ENCODE results near the gene OBSCN. TPM values are rescaled to one million over a fixed set of nuclear protein-coding genes. Genes with fewer than 3 reads are reported as not detected.

The OBSCN gene
- total RNA-seq, 1 donor from 2014 or later: 316 TPM

GRCh38 chr1:228352677-228353481 is 145.0 kb downstream of the OBSCN start:
- intact Hi-C loops (cut with DNase I): no loop called here
- ATAC-seq (ENCODE audit: poor library complexity): no peak
- DNase-seq: peak; percentile 32

- DNase-seq (peak; percentile 30), ATAC-seq (ENCODE audit: poor library complexity) (no peak)
- intact Hi-C loops (cut with DNase I): no loop called here
Observed at GRCh38 chr1:228353601-228354371, 145.9 kb downstream of the OBSCN start.

- ATAC-seq (ENCODE audit: poor library complexity) (no peak), DNase-seq (peak; percentile 27)
- intact Hi-C loops (cut with DNase I): no loop called here
Observed at GRCh38 chr1:228354390-228355320, 146.8 kb downstream of the OBSCN start.

- intact Hi-C loops (cut with DNase I): no loop called here
- DNase-seq (no peak), ATAC-seq (ENCODE audit: poor library complexity) (no peak)
Observed at GRCh38 chr1:228356897-228357680, 149.2 kb downstream of the OBSCN start.

- DNase-seq (peak; percentile 25), ATAC-seq (ENCODE audit: poor library complexity) (no peak)
- intact Hi-C loops (cut with DNase I): no loop called here
Observed at GRCh38 chr1:228358039-228358763, 150.4 kb downstream of the OBSCN start.

- intact Hi-C loops (cut with DNase I): no loop called here
- ATAC-seq (ENCODE audit: poor library complexity) (peak; percentile 18), DNase-seq (peak; percentile 59)
Observed at GRCh38 chr1:228358764-228359612, 151.1 kb downstream of the OBSCN start.

GRCh38 chr1:228359613-228360532 is 152.0 kb downstream of the OBSCN start:
- intact Hi-C loops (cut with DNase I): no loop called here
- DNase-seq (peak; percentile 46), ATAC-seq (ENCODE audit: poor library complexity) (peak; percentile 3)

GRCh38 chr1:228360533-228361313 is 152.9 kb downstream of the OBSCN start:
- DNase-seq: peak; percentile 52
- intact Hi-C loops (cut with DNase I): no loop called here
- ATAC-seq (ENCODE audit: poor library complexity): peak; percentile 18

- ATAC-seq (ENCODE audit: poor library complexity) (peak; percentile 4), DNase-seq (peak; percentile 47)
- intact Hi-C loops (cut with DNase I): no loop called here
Observed at GRCh38 chr1:228361314-228362140, 153.7 kb downstream of the OBSCN start.

GRCh38 chr1:228362141-228362883 is 154.5 kb downstream of the OBSCN start:
- intact Hi-C loops (cut with DNase I): no loop called here
- DNase-seq (peak; percentile 42), ATAC-seq (ENCODE audit: poor library complexity) (no peak)

- intact Hi-C loops (cut with DNase I): no loop called here
- DNase-seq (no peak), ATAC-seq (ENCODE audit: poor library complexity) (no peak)
Observed at GRCh38 chr1:228362884-228363450, 155.1 kb downstream of the OBSCN start.

- peak; percentile 54 for DNase-seq
- intact Hi-C loops (cut with DNase I): no loop called here
- ATAC-seq (ENCODE audit: poor library complexity): no peak
Observed at GRCh38 chr1:228363686-228364067, 155.8 kb downstream of the OBSCN start.

- ATAC-seq (ENCODE audit: poor library complexity): no peak
- intact Hi-C loops (cut with DNase I): no loop called here
Observed at GRCh38 chr1:228364068-228364705, 156.3 kb downstream of the OBSCN start.

More at GRCh38 chr1:228364068-228364705, 156.3 kb downstream of the OBSCN start:
- no peak for DNase-seq

Measured in Right ventricle myocardium superior (tissue), 1 donor.